KMS-11 (cell line): ENCODE results near the gene STK40.

Experiments used
- H2AFZ ChIP-seq: fragments of 200-600 bp; sonication (generic); 2 replicates; pipeline ENCODE4 v1.6.1; 2016; ENCODE audit warnings: antibody characterized with exemption, mixed run types, low read depth
- H3K27ac ChIP-seq: fragments of 200-600 bp; sonication (generic); 2 replicates; pipeline ENCODE4 v1.6.1; 2016; ENCODE audit warnings: mild to moderate bottlenecking, mixed run types
- H3K27me3 ChIP-seq: fragments of 200-600 bp; sonication (generic); 2 replicates; pipeline ENCODE4 v1.6.1; 2017; ENCODE audit warnings: mild to moderate bottlenecking, low read depth, mixed run types, moderate library complexity; ENCODE audit not compliant: insufficient read depth
- H3K36me3 ChIP-seq: fragments of 200-600 bp; sonication (generic); 2 replicates; pipeline ENCODE4 v1.6.1; 2017; ENCODE audit warnings: mild to moderate bottlenecking, mixed run types; ENCODE audit not compliant: insufficient read depth
- H3K4me1 ChIP-seq: fragments of 200-600 bp; sonication (generic); 2 replicates; pipeline ENCODE4 v1.6.1; 2016; ENCODE audit warnings: mild to moderate bottlenecking, low read depth, mixed run types; ENCODE audit not compliant: poor library complexity, severe bottlenecking
- H3K4me2 ChIP-seq: fragments of 200-600 bp; sonication (generic); 2 replicates; pipeline ENCODE4 v1.7.0; 2016; ENCODE audit warnings: mild to moderate bottlenecking, mixed run types
- H3K4me3 ChIP-seq: fragments of 200-600 bp; sonication (generic); IDR thresholded peaks from 2 replicates; pipeline ENCODE4 v1.6.1; 2017; ENCODE audit warnings: low read depth, low read length, mixed read lengths; ENCODE audit not compliant: insufficient read depth
- H3K79me2 ChIP-seq: fragments of 200-600 bp; sonication (generic); 2 replicates; pipeline ENCODE4 v1.6.1; 2016; ENCODE audit warnings: low read depth, mixed run types; ENCODE audit not compliant: insufficient read depth
- H3K9ac ChIP-seq: fragments of 200-600 bp; sonication (generic); 2 replicates; pipeline ENCODE4 v1.6.1; 2016; ENCODE audit warnings: mild to moderate bottlenecking, mixed run types
- H4K20me1 ChIP-seq: fragments of 200-600 bp; sonication (generic); 2 replicates; pipeline ENCODE4 v1.6.1; 2016; ENCODE audit warnings: mild to moderate bottlenecking, mixed run types; ENCODE audit not compliant: insufficient read depth
- TF ChIP-seq, protein P1 (sequence below): fragments of 200-600 bp; sonication (generic); conservative IDR thresholded peaks from 2 replicates; pipeline ENCODE4 v1.6.1; 2017; ENCODE audit warnings: low read depth, mild to moderate bottlenecking, antibody characterized with exemption, low read length, moderate library complexity, mixed read lengths

The STK40 gene

GRCh38 chr1:36342426-36343185 is 43.1 kb downstream of the STK40 start:
- Histone ChIP-seq H3K4me1 (no peaks in the 10 kb centered on the region), H3K4me3 (no peak overlapping the region), H3K36me3 (no peaks in the 10 kb centered on the region), H3K4me2 (no peak overlapping the region), H3K27ac (no peak overlapping the region), H4K20me1 (no peaks in the 10 kb centered on the region), H3K79me2 (no peaks in the 10 kb centered on the region), H3K27me3 (no peaks in the 10 kb centered on the region), H2AFZ (no peak overlapping the region), H3K9ac (no peak overlapping the region)
- TF ChIP-seq, protein P1, sequence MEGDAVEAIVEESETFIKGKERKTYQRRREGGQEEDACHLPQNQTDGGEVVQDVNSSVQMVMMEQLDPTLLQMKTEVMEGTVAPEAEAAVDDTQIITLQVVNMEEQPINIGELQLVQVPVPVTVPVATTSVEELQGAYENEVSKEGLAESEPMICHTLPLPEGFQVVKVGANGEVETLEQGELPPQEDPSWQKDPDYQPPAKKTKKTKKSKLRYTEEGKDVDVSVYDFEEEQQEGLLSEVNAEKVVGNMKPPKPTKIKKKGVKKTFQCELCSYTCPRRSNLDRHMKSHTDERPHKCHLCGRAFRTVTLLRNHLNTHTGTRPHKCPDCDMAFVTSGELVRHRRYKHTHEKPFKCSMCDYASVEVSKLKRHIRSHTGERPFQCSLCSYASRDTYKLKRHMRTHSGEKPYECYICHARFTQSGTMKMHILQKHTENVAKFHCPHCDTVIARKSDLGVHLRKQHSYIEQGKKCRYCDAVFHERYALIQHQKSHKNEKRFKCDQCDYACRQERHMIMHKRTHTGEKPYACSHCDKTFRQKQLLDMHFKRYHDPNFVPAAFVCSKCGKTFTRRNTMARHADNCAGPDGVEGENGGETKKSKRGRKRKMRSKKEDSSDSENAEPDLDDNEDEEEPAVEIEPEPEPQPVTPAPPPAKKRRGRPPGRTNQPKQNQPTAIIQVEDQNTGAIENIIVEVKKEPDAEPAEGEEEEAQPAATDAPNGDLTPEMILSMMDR = peak; percentile 68

DNA sequence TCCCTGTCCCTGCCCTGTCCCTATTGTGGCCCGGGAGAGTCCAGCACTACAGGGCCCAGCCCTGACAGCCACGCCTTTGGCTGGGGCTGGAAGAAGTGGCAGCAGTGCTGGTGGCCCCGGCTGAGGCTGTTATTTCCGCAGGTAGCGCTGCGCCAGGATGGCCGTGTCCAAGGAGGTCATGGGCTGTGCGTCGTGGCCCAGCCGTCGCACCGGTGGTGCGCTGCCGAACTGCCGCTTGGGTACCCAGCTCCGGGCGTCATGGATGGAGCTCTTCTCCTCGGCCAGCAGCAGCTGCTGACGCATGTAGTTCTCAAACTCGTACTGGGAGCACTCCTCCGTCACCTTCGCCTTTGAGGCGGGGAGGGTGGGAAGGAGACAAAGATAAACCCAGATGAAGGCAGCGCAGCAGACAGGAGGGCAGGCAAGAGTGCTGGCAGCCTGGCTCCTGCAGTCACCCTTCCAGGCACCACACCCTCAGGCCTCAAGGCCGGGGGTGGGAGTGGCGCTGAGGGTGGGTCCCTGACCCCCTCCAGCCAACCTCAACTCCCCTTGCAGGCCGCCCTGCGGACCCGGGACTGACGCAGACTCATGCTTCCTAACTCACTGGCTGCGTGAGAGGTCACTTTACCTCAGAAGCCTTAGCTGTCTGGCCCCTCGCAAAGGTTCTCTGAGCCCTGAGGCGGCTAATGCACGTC is 44.0 kb downstream of the STK40 start:
- Histone ChIP-seq H3K4me2 (no peak overlapping the region), H3K4me3 (no peak overlapping the region), H3K79me2 (no peaks in the 10 kb centered on the region), H3K36me3 (no peaks in the 10 kb centered on the region), H3K27ac (no peak overlapping the region), H3K27me3 (no peaks in the 10 kb centered on the region), H2AFZ (no peak overlapping the region), H3K4me1 (no peaks in the 10 kb centered on the region), H4K20me1 (no peaks in the 10 kb centered on the region), H3K9ac (no peak overlapping the region)
- TF ChIP-seq, protein P1 = no peak

- Histone ChIP-seq H3K4me2 (no peak overlapping the region), H3K9ac (no peak overlapping the region), H4K20me1 (no peaks in the 10 kb centered on the region), H3K4me3 (no peak overlapping the region), H3K4me1 (no peaks in the 10 kb centered on the region), H3K27me3 (no peaks in the 10 kb centered on the region), H2AFZ (no peak overlapping the region), H3K36me3 (no peaks in the 10 kb centered on the region), H3K79me2 (no peaks in the 10 kb centered on the region), H3K27ac (no peak overlapping the region)
- TF ChIP-seq, protein P1 = no peak
These were observed 46.1 kb downstream of the STK40 start for GRCh38 chr1:36339615-36340014.

- TF ChIP-seq, protein P1 = no peak
- H3K27me3 ChIP-seq = no peaks in the 10 kb centered on the region
- H2AFZ ChIP-seq = no peak overlapping the region
- no peaks in the 10 kb centered on the region for H3K4me1 ChIP-seq
- no peak overlapping the region for H3K4me3 ChIP-seq
- no peak overlapping the region for H3K27ac ChIP-seq
- H3K9ac ChIP-seq = no peak overlapping the region
- no peaks in the 10 kb centered on the region for H3K36me3 ChIP-seq
- no peaks in the 10 kb centered on the region for H3K79me2 ChIP-seq
- H3K4me2 ChIP-seq = no peak overlapping the region
- H4K20me1 ChIP-seq = no peaks in the 10 kb centered on the region
These were observed 46.5 kb downstream of the STK40 start for GRCh38 chr1:36339215-36339614.
